ENCODE measurements around the gene THOC6. TPM values are rescaled to one million over a fixed set of nuclear protein-coding genes. Genes with fewer than 3 reads are reported as not detected.

The THOC6 gene
- total RNA-seq, 2 experiments from 2014 or later = 12.0 to 12.9 TPM

DNA sequence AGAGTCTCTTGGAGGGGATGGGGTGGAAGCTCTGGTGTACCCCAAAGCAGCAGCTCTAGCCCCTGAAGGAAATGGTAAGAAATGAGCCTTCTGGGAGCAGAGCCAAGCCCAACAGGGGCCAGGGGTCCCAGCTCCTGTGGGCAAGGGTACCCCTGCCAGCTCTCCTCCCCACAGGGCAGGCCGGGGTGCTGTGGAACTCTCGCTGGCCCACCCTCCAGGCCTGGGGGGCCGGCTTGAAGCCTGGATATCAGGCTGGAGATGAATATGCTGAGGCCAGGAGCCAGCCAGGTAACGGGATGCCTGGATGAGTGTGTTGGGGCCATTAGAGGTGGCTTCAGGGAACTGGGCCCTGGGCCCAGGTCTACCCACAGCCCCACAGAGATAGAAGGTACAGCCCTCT is 23.3 kb upstream of the THOC6 start:
- H3K4me3 Mint-ChIP-seq = no peak overlapping the region
- H3K27ac ChIP-seq (ENCODE audit: low read depth in 1 of 2, low read length in 2 of 2) = no peak overlapping the region
- H3K4me3 ChIP-seq (ENCODE audit: low read length) = no peak overlapping the region
- intact Hi-C loops (cut with DNase I, micrococcal nuclease) = loop anchor here in 1 of 2 experiments (5.0 kb wide), 2 partner anchors 57 to 167 kb away; no protein-coding TSS in a partner anchor
- H3K9me3 ChIP-seq (ENCODE audit: control insufficient read depth in 1 of 2, insufficient read depth in 1 of 2, low read length in 2 of 2) = no peaks in the 10 kb centered on the region
- H3K36me3 ChIP-seq (ENCODE audit: insufficient read depth, low read length) = no peaks in the 10 kb centered on the region
- H3K4me1 Mint-ChIP-seq (ENCODE audit: low read depth) = peaks cover 10% of the 10 kb centered on the region
- H3K27me3 ChIP-seq (ENCODE audit: control insufficient read depth in 1 of 2, insufficient read depth in 2 of 2, low read length in 2 of 2) = peaks cover 0 to 3% of the 10 kb centered on the region in 2 experiments
- DNase-seq (no peak), ATAC-seq (ENCODE audit: poor library complexity) (no peak)
- CTCF ChIA-PET = interaction anchor here (11.4 kb wide), 1 partner anchor 29 kb away, joined by 181 read pairs; no protein-coding TSS in a partner anchor
- no peak overlapping the region for H3K27ac Mint-ChIP-seq
- TF ChIP-seq, protein P1, sequence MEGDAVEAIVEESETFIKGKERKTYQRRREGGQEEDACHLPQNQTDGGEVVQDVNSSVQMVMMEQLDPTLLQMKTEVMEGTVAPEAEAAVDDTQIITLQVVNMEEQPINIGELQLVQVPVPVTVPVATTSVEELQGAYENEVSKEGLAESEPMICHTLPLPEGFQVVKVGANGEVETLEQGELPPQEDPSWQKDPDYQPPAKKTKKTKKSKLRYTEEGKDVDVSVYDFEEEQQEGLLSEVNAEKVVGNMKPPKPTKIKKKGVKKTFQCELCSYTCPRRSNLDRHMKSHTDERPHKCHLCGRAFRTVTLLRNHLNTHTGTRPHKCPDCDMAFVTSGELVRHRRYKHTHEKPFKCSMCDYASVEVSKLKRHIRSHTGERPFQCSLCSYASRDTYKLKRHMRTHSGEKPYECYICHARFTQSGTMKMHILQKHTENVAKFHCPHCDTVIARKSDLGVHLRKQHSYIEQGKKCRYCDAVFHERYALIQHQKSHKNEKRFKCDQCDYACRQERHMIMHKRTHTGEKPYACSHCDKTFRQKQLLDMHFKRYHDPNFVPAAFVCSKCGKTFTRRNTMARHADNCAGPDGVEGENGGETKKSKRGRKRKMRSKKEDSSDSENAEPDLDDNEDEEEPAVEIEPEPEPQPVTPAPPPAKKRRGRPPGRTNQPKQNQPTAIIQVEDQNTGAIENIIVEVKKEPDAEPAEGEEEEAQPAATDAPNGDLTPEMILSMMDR (IDR thresholded peaks at IDR 0.05) = no peak
- peaks cover 12% of the 10 kb centered on the region for H3K27me3 Mint-ChIP-seq
- POLR2A ChIA-PET = interaction anchor here (0.5 to 2.0 kb wide), 3 partner anchors 22 to 717 kb away, joined by 3 to 5 read pairs (median 5); no protein-coding TSS in a partner anchor
- no peaks in the 10 kb centered on the region for H3K9me3 Mint-ChIP-seq
- no peaks in the 10 kb centered on the region for H3K36me3 Mint-ChIP-seq (ENCODE audit: low read depth)
- peaks cover 9% of the 10 kb centered on the region for H3K4me1 ChIP-seq (ENCODE audit: insufficient read depth, low read length)

DNA sequence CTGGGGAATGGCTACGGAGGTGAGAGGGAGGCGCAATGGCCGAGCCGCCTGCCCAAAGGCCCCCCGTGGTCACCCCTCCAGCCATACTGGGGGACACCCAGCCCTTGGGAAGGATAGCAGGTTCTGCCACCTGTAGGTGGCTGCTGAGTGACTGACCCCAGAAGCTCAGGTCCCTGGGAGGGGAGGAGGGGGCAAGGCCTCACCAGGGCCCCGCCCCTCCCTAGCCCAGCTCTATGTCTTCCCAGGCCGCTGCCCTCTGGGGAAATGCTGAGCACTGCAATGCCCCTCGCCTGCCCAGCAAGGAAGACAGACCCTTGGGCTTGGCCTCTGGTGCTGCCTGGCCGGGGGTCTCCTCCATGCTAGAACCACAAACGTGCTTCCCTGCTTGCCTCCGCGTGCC is 22.5 kb upstream of the THOC6 start:
- Histone ChIP-seq H3K27me3 (ENCODE audit: control insufficient read depth in 1 of 2, insufficient read depth in 2 of 2, low read length in 2 of 2) (peaks cover 0 to 3% of the 10 kb centered on the region in 2 experiments), H3K9me3 (ENCODE audit: control insufficient read depth in 1 of 2, insufficient read depth in 1 of 2, low read length in 2 of 2) (no peaks in the 10 kb centered on the region), H3K4me1 (ENCODE audit: insufficient read depth, low read length) (peaks cover 9% of the 10 kb centered on the region), H3K27ac (ENCODE audit: low read depth in 1 of 2, low read length in 2 of 2) (no peak overlapping the region), H3K36me3 (ENCODE audit: insufficient read depth, low read length) (no peaks in the 10 kb centered on the region), H3K4me3 (ENCODE audit: low read length) (no peak overlapping the region)
- POLR2A ChIA-PET = interaction anchor here (2.0 kb wide), 2 partner anchors 22 to 27 kb away, joined by 5 read pairs; no protein-coding TSS in a partner anchor
- TF ChIP-seq, protein P1 (IDR thresholded peaks at IDR 0.05) = no peak
- Mint-ChIP-seq H3K27ac (no peak overlapping the region), H3K27me3 (peaks cover 12% of the 10 kb centered on the region), H3K9me3 (no peaks in the 10 kb centered on the region), H3K4me1 (ENCODE audit: low read depth) (peaks cover 10% of the 10 kb centered on the region), H3K36me3 (ENCODE audit: low read depth) (no peaks in the 10 kb centered on the region), H3K4me3 (no peak overlapping the region)
- ATAC-seq (ENCODE audit: poor library complexity) (no peak), DNase-seq (no peak)
- intact Hi-C loops (cut with DNase I, micrococcal nuclease) = loop anchor here in 1 of 2 experiments (5.0 kb wide), 2 partner anchors 56 to 166 kb away; no protein-coding TSS in a partner anchor
- CTCF ChIA-PET = interaction anchor here (2.9 to 11.4 kb wide), 2 partner anchors 19 to 28 kb away, joined by 38 to 181 read pairs; partner anchors contain the start of gene TNFRSF12A

DNA sequence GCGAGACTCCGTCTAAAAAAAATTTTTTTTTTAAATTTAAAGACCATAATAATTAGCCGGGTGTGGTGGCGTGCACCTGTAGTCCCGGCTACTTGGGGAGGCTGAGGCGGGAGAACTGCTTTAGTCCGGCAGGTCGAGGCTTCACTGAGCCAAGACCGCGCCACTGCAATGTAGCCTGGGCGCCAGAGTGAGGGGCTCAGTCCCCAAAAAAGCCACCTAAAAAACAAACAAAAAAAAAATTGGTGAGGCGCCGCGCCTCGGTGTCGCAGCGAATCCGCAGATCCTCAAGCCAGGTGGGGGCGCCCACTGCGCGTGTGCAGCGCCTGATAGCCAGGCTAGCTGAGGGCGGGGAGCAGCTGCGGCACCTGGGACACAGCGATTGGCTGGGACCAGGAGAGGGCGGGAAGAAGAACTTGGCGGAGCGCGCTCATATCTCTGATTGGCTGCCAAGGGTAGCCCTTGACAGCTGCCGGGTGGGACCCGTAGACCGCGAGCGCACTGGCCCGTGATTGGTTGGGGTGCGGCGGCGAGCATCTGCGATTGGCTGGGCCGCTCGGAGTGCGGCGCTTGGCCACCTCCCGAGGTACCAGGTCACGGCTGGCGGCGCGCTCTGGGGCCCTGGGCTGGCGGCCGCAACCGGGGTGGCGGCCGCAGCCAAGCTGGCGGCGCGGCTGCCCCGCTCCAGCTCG is 20.1 kb upstream of the THOC6 start:
- ChIA-PET CTCF (interaction anchor here (0.7 to 11.4 kb wide), 10 partner anchors 17 to 125 kb away, joined by 3 to 181 read pairs (median 6); partner anchors contain the start of genes HCFC1R1, MMP25, THOC6 and TNFRSF12A), POLR2A (interaction anchor here (0.6 to 2.7 kb wide), 13 partner anchors 16 to 181 kb away, joined by 3 to 20 read pairs (median 4); partner anchors contain the start of genes HCFC1R1, KREMEN2 and TNFRSF12A)
- DNase-seq = peak; percentile 90 to 99 (median 95)
- Histone ChIP-seq H3K36me3 (ENCODE audit: insufficient read depth, low read length) (no peaks in the 10 kb centered on the region), H3K9me3 (ENCODE audit: control insufficient read depth in 1 of 2, insufficient read depth in 1 of 2, low read length in 2 of 2) (no peaks in the 10 kb centered on the region), H3K4me1 (ENCODE audit: insufficient read depth, low read length) (peaks cover 32% of the 10 kb centered on the region), H3K4me3 (ENCODE audit: low read length) (no peak overlapping the region), H3K27me3 (ENCODE audit: control insufficient read depth in 1 of 2, insufficient read depth in 2 of 2, low read length in 2 of 2) (peaks cover 0 to 3% of the 10 kb centered on the region in 2 experiments), H3K27ac (ENCODE audit: low read depth in 1 of 2, low read length in 2 of 2) (no peak overlapping the region)
- no peaks in the 10 kb centered on the region for H3K36me3 Mint-ChIP-seq (ENCODE audit: low read depth)
- intact Hi-C loops (cut with DNase I, micrococcal nuclease) = loop anchor here (1.0 to 5.0 kb wide), 5 partner anchors 17 to 164 kb away; partner anchors contain the start of gene TNFRSF12A (in 1 of the 2)
- TF ChIP-seq, protein P1 (IDR thresholded peaks at IDR 0.05) = peak; percentile 64
- H3K27ac Mint-ChIP-seq = peak overlapping the region; percentile 13
- peak; percentile 99 for ATAC-seq (ENCODE audit: poor library complexity)
- H3K9me3 Mint-ChIP-seq = no peaks in the 10 kb centered on the region
- peaks cover 31% of the 10 kb centered on the region for H3K4me1 Mint-ChIP-seq (ENCODE audit: low read depth)
- H3K4me3 Mint-ChIP-seq = peak overlapping the region; percentile 67
- H3K27me3 Mint-ChIP-seq = peaks cover 27% of the 10 kb centered on the region
